ENCODE data around the gene UBE2L3.

- TF ChIP-seq POLR2A (IDR thresholded peaks at IDR 0.05) (no peak), CTCF (IDR thresholded peaks at IDR 0.05) (no peak), POLR2AphosphoS5 (IDR thresholded peaks at IDR 0.05) (no peak), EP300 (IDR thresholded peaks at IDR 0.05) (no peak)
Measured at GRCh38 chr22:21636629-21637218, 69.2 kb downstream of the UBE2L3 start.

Measured in gastroesophageal sphincter (tissue), 3 donors.